Prostate gland (tissue), 2 donors: Measurements from ENCODE around the gene BRD3OS.

Source experiments
- POLR2A ChIP-seq: fragments of 450-650 bp; IDR thresholded peaks from one replicate; pipeline ENCODE4 v1.6.1; 2016; ENCODE audit warnings: antibody characterized with exemption, mild to moderate bottlenecking
- TF ChIP-seq, protein P1 (sequence below), 4 experiments: fragments of 200-600 bp in 2 of 4; fragments of 450-650 bp in 2 of 4; sonication (generic) in 2 of 4; IDR thresholded peaks; 1 replicate in 3 of 4; 2 replicates in 1 of 4; pipeline ENCODE4 v1.5.1; 2016 to 2019; ENCODE audit warnings: antibody characterized with exemption in 4 of 4, mild to moderate bottlenecking in 2 of 4, moderate library complexity in 2 of 4

- TF ChIP-seq, protein P1, sequence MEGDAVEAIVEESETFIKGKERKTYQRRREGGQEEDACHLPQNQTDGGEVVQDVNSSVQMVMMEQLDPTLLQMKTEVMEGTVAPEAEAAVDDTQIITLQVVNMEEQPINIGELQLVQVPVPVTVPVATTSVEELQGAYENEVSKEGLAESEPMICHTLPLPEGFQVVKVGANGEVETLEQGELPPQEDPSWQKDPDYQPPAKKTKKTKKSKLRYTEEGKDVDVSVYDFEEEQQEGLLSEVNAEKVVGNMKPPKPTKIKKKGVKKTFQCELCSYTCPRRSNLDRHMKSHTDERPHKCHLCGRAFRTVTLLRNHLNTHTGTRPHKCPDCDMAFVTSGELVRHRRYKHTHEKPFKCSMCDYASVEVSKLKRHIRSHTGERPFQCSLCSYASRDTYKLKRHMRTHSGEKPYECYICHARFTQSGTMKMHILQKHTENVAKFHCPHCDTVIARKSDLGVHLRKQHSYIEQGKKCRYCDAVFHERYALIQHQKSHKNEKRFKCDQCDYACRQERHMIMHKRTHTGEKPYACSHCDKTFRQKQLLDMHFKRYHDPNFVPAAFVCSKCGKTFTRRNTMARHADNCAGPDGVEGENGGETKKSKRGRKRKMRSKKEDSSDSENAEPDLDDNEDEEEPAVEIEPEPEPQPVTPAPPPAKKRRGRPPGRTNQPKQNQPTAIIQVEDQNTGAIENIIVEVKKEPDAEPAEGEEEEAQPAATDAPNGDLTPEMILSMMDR (IDR thresholded peaks at IDR 0.05) = no peak
- TF ChIP-seq POLR2A = no peak
These were observed 42.1 kb upstream of the BRD3OS start for GRCh38 chr9:133982971-133983720.
